ENCODE results near the gene CDK11A.
A peak's percentile ranks its signal among the peaks of the same experiment; 100 is the strongest.
"Not testable (repeated sequence)": the region's sequence is repeated elsewhere in the genome, so short reads cannot be mapped to it uniquely, and the experiment has no call there.

CDK11A gene

GRCh38 chr1:1696431-1697357 is 27.5 kb downstream of the CDK11A start:
- not testable (repeated sequence) for H3K4me3 ChIP-seq (ENCODE audit: low read length); H3K9me2 ChIP-seq (replicated peaks; ENCODE audit: control insufficient read depth, low read length); H3K4me1 ChIP-seq (ENCODE audit: control insufficient read depth, low read length); H3K9me3 ChIP-seq (ENCODE audit: control insufficient read depth, insufficient read depth, low read length); H4K20me1 ChIP-seq (ENCODE audit: control insufficient read depth, insufficient read depth, low read depth, low read length); H3K27me3 ChIP-seq (ENCODE audit: control insufficient read depth, low read length); H3K4me2 ChIP-seq (ENCODE audit: low read length); H3K27ac ChIP-seq (ENCODE audit: low read depth, low read length); H3K36me3 ChIP-seq (ENCODE audit: control insufficient read depth, low read length); H3F3A ChIP-seq (ENCODE audit: control insufficient read depth, insufficient read depth); H3K79me2 ChIP-seq (ENCODE audit: control insufficient read depth, low read length)

DNA sequence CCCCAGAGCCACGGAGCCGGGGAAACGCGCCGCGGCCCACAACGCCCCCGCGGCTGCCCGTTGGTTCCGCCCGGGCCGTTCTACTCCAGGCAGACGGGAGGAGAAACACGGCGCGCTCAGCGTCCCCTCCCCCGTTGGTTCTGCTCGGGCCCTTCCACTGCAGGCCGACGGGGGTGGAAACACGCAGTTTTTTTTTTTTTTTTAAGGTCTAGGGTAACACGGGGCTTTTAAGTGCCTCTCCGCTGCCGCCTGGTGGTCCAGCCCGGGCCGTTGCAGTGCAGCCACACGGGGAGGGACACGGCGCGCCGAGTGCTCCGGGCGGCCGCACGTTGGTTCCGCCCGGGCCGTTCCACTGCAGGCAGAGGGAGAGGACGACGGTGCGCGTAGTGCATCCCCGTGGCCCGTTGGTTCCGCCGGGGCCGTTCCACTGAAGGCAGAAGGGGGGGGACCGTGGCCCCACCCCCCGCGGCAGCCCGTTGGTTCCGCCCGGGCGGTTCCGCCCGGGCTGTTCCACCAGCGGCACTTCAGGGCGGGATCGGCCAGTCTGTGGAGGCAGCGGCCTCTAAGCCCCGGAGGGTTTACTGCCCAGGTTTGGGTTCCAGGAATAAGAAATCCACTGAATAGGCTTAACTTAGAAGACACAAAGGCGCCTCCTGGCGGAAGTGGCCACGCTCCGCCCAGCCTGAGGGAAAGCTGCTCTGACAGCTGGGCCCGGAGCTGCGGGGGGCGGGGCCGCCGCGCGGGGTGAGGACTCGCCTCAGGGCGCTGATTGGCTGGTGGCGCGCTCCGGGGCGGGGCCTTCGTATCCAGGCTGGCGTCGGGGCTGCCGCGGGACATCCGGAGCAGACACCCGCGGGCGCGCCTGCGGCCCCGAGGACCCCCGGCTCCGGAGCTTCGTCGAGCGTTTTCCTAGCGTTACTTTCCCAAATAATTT is 31.2 kb downstream of the CDK11A start, which contains the start of gene SLC35E2B:
Gene SLC35E2B, minus strand, starts transcription at position 82 of the 934 bp plus-strand sequence. CDS start 16,096 bp downstream, outside the sequence.
- not testable (repeated sequence) for H3K4me1 ChIP-seq (ENCODE audit: control insufficient read depth, low read length); H3K9me2 ChIP-seq (replicated peaks; ENCODE audit: control insufficient read depth, low read length); H3K79me2 ChIP-seq (ENCODE audit: control insufficient read depth, low read length); H3K9me3 ChIP-seq (ENCODE audit: control insufficient read depth, insufficient read depth, low read length); H4K20me1 ChIP-seq (ENCODE audit: control insufficient read depth, insufficient read depth, low read depth, low read length); H3K36me3 ChIP-seq (ENCODE audit: control insufficient read depth, low read length); H3F3A ChIP-seq (ENCODE audit: control insufficient read depth, insufficient read depth); H3K27me3 ChIP-seq (ENCODE audit: control insufficient read depth, low read length)
- peak within 1 kb of the TSS; percentile 52 for H3K4me2 ChIP-seq (ENCODE audit: low read length)
- H3K4me3 ChIP-seq (ENCODE audit: low read length) = peak within 1 kb of the TSS; percentile 66
- H3K27ac ChIP-seq (ENCODE audit: low read depth, low read length) = peak within 1 kb of the TSS; percentile 76

DNA sequence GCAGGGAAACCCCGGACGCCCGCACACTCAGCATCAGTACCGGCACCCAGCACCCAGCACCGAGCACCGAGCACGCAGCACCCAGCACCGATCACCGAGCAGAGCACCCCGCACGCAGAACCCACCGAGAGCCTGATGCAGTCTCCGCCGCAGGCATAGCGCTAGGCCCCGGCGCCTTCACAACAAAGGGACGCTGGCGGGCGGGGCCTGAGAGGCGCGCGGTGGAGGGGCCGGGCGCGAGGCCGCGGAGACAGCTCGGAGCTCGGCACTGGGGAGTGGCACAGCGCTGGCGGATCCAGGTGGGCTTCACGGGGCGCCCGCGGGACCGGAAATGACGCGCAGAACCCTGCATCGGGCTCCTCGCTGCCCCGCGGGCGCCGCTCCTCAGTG is 31.8 kb downstream of the CDK11A start:
- H3K79me2 ChIP-seq (ENCODE audit: control insufficient read depth, low read length); H3K4me1 ChIP-seq (ENCODE audit: control insufficient read depth, low read length); H4K20me1 ChIP-seq (ENCODE audit: control insufficient read depth, insufficient read depth, low read depth, low read length); H3F3A ChIP-seq (ENCODE audit: control insufficient read depth, insufficient read depth); H3K9me3 ChIP-seq (ENCODE audit: control insufficient read depth, insufficient read depth, low read length); H3K27me3 ChIP-seq (ENCODE audit: control insufficient read depth, low read length); H3K36me3 ChIP-seq (ENCODE audit: control insufficient read depth, low read length); H3K9me2 ChIP-seq (replicated peaks; ENCODE audit: control insufficient read depth, low read length): not testable (repeated sequence)
- H3K4me2 ChIP-seq (ENCODE audit: low read length) = peak overlapping the region; percentile 51; the same call in 1 of the 2 replicates
- peak overlapping the region; percentile 66 for H3K4me3 ChIP-seq (ENCODE audit: low read length)
- peak overlapping the region; percentile 76 for H3K27ac ChIP-seq (ENCODE audit: low read depth, low read length)

DNA sequence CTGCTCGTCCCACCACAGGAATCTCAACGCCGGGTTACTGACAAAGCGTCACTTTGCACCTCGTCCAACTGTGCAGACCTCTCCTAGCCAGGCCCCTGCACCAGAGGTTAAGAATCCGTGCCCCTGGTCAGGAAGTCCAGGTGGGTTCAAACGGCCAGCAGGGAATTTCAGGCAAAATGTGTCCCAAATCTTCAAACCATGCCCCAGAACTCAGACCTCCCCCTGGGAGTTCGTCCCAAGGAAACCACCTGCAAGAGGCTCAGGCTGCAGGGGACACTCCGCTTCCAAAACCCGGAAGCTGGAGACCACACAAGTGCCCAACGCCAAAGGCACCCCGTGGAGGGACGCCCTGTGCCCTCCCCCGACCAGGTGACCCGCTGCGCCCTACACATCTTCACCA is 32.7 kb downstream of the CDK11A start:
- H4K20me1 ChIP-seq (ENCODE audit: control insufficient read depth, insufficient read depth, low read depth, low read length); H3F3A ChIP-seq (ENCODE audit: control insufficient read depth, insufficient read depth); H3K36me3 ChIP-seq (ENCODE audit: control insufficient read depth, low read length); H3K27ac ChIP-seq (ENCODE audit: low read depth, low read length); H3K27me3 ChIP-seq (ENCODE audit: control insufficient read depth, low read length); H3K9me2 ChIP-seq (replicated peaks; ENCODE audit: control insufficient read depth, low read length); H3K4me1 ChIP-seq (ENCODE audit: control insufficient read depth, low read length); H3K79me2 ChIP-seq (ENCODE audit: control insufficient read depth, low read length); H3K9me3 ChIP-seq (ENCODE audit: control insufficient read depth, insufficient read depth, low read length): not testable (repeated sequence)
- Histone ChIP-seq H3K4me3 (ENCODE audit: low read length) (peak overlapping the region; percentile 47; the same call in 1 of the 2 replicates), H3K4me2 (ENCODE audit: low read length) (peak overlapping the region; percentile 52)

DNA sequence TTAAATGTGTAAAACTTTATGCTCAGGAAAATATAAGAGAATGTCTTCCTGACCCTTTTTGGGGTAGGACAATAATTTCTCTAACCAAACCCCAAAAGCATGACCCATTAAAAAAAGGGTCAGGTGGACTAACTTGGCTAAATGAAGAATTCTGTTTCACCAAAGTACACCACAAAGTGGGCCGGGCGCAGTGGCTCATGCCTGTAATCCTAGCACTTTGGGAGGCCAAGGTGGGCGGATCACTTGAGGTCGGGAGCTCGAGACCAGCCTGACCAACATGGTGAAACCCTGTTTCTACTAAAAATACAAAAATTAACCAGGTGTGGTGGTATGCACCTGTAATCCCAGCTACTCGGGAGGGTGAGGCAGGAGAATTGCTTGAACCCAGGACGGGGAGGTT is 34.6 kb downstream of the CDK11A start:
- peaks cover 17% of the 10 kb centered on the region for H3K79me2 ChIP-seq (ENCODE audit: control insufficient read depth, low read length)
- not testable (repeated sequence) for H3K27me3 ChIP-seq (ENCODE audit: control insufficient read depth, low read length); H3F3A ChIP-seq (ENCODE audit: control insufficient read depth, insufficient read depth); H3K9me2 ChIP-seq (replicated peaks; ENCODE audit: control insufficient read depth, low read length); H3K27ac ChIP-seq (ENCODE audit: low read depth, low read length); H3K4me2 ChIP-seq (ENCODE audit: low read length); H3K4me1 ChIP-seq (ENCODE audit: control insufficient read depth, low read length); H3K9me3 ChIP-seq (ENCODE audit: control insufficient read depth, insufficient read depth, low read length); H3K4me3 ChIP-seq (ENCODE audit: low read length); H3K36me3 ChIP-seq (ENCODE audit: control insufficient read depth, low read length); H4K20me1 ChIP-seq (ENCODE audit: control insufficient read depth, insufficient read depth, low read depth, low read length)
